Hair follicular keratinocyte (primary cell): ENCODE data around the gene ZBTB42. TPM values are rescaled to one million over a fixed set of nuclear protein-coding genes. Genes with fewer than 3 reads are reported as not detected.

Source experiments
- total RNA-seq: library from RNA; depleted of rRNA; stranded (reverse); fragments of >200 nt; gene quantifications from 2 replicates; pipeline ENCODE4 v1.2.3, GENCODE V29; 2015

The ZBTB42 gene
- total RNA-seq, result 2.3 and 2.7 TPM in 2 replicates

GRCh38 chr14:104800771-104801519 is at the start of gene ZBTB42:
Gene ZBTB42 (plus strand): TSS chr14:104801101. CDS start chr14:104801198, 97 bp downstream.

GRCh38 chr14:104752735-104753527 is 48.0 kb upstream of the ZBTB42 start, which contains the start of gene SIVA1:
Gene SIVA1 (plus strand): TSS chr14:104753147. CDS start chr14:104753202, 55 bp downstream.

GRCh38 chr14:104794993-104795780 is 5.7 kb upstream of the ZBTB42 start, which contains the start of gene AKT1:
Gene AKT1 (minus strand): TSS chr14:104795748. CDS start chr14:104792643, 3,105 bp downstream.

Other genes starting within 250 kb of the ZBTB42 start
- not detected in 2 replicates for gene C14orf180, start 221.3 kb upstream of the ZBTB42 start, total RNA-seq
- not detected in 2 replicates for gene TMEM179, start 196.3 kb upstream of the ZBTB42 start, total RNA-seq
- gene INF2, start 111.5 kb upstream of the ZBTB42 start, total RNA-seq, result 60.9 and 73.5 TPM in 2 replicates
- 0.91 and 5.7 TPM in 2 replicates for gene ADSS1, start 76.9 kb upstream of the ZBTB42 start, total RNA-seq
- gene SIVA1, start 48.0 kb upstream of the ZBTB42 start, total RNA-seq, result 208 and 416 TPM in 2 replicates
- 110 and 118 TPM in 2 replicates for gene AKT1, start 5.4 kb upstream of the ZBTB42 start, total RNA-seq
- 34.9 and 41.1 TPM in 2 replicates for gene CEP170B, start 64.2 kb downstream of the ZBTB42 start, total RNA-seq
- not detected in 2 replicates for gene PLD4, start 123.8 kb downstream of the ZBTB42 start, total RNA-seq
- gene AHNAK2, start 177.3 kb downstream of the ZBTB42 start, total RNA-seq, result 45.8 and 198 TPM in 2 replicates
- gene CLBA1, start 184.7 kb downstream of the ZBTB42 start, total RNA-seq, result 7.3 and 7.9 TPM in 2 replicates
- 30.6 and 60.8 TPM in 2 replicates for gene CDCA4, start 220.0 kb downstream of the ZBTB42 start, total RNA-seq